Activated CD8-positive, alpha-beta T cell treated with anti-CD3 and anti-CD28 coated beads for 36 hours (primary cell): ENCODE measurements around the gene MCEMP1. TPM values are rescaled to one million over a fixed set of nuclear protein-coding genes. Genes with fewer than 3 reads are reported as not detected.
A peak's percentile ranks its signal among the peaks of the same experiment; 100 is the strongest.

Experiments used
- ATAC-seq: fragments of 200-7000 bp; cut with Tn5 transposase; one replicate; pipeline ENCODE4 v1.10.0; 2021; ENCODE audit warnings: mild to moderate bottlenecking, moderate library complexity
- CTCF ChIA-PET: fragments of 350-600 bp; sonication (Branson Sonifier 250); formaldehyde crosslinking; loops from one replicate; lab custom pipeline; 2021; ENCODE audit warnings: antibody characterized with exemption; lab: Charles Lee
- POLR2A ChIA-PET: fragments of 350-600 bp; sonication (Branson Sonifier 250); formaldehyde crosslinking; loops from one replicate; lab custom pipeline; 2021; ENCODE audit warnings: antibody characterized with exemption; lab: Charles Lee
- DNase-seq: peaks from one replicate; pipeline ENCODE4 v3.0.0-alpha.2; 2020
- H3K27ac Mint-ChIP-seq: one replicate; pipeline ENCODE4 v1.8.0; 2021; ENCODE audit warnings: mild to moderate bottlenecking, mixed read lengths
- H3K27me3 Mint-ChIP-seq: one replicate; pipeline ENCODE4 v1.8.0; 2021; ENCODE audit warnings: mixed read lengths
- H3K36me3 Mint-ChIP-seq: one replicate; pipeline ENCODE4 v1.8.0; 2021; ENCODE audit warnings: low read depth, mixed read lengths
- H3K4me1 Mint-ChIP-seq: one replicate; pipeline ENCODE4 v1.8.0; 2021; ENCODE audit warnings: low read depth, mixed read lengths
- H3K4me3 Mint-ChIP-seq: one replicate; pipeline ENCODE4 v1.8.0; 2021; ENCODE audit warnings: mild to moderate bottlenecking, moderate library complexity, mixed read lengths
- H3K9me3 Mint-ChIP-seq: one replicate; pipeline ENCODE4 v1.8.0; 2021; ENCODE audit warnings: mixed read lengths
- intact Hi-C: fragments of 100-400 bp; cut with micrococcal nuclease; formaldehyde crosslinking; loops from one replicate; pipeline ENCODE4 v1.10.0; 2022
- total RNA-seq, 2 experiments: library from RNA; stranded (reverse); gene quantifications; one replicate each; pipeline ENCODE4 v1.2.3, GENCODE V29; 2021
- TF ChIP-seq, protein P1 (sequence below): fragments of 200-600 bp; IDR thresholded peaks from one replicate; pipeline ENCODE4 v1.8.0; 2022; ENCODE audit warnings: antibody characterized with exemption, mild to moderate bottlenecking

MCEMP1 gene
- total RNA-seq, 2 experiments from 2014 or later = not detected

DNA sequence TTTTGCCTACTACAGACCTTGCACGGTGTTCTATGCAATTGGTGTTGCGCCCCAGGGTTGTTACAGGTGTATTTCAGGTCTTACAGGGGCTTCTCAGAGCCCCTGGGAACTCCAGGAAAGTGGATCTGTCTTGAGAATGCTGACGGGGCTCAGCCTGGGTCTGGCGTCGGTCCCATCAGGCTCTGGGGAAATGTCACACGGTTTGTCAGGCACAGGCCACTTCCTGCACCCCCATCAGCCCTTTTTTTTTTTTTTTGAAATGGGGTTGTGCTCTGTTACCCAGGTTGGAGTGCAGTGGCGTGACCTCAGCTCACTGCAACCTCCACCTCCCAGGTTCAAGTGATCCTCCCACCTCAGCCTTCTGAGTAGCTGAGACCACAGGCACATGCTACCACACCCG is 41.8 kb downstream of the MCEMP1 start:
- TF ChIP-seq, protein P1, sequence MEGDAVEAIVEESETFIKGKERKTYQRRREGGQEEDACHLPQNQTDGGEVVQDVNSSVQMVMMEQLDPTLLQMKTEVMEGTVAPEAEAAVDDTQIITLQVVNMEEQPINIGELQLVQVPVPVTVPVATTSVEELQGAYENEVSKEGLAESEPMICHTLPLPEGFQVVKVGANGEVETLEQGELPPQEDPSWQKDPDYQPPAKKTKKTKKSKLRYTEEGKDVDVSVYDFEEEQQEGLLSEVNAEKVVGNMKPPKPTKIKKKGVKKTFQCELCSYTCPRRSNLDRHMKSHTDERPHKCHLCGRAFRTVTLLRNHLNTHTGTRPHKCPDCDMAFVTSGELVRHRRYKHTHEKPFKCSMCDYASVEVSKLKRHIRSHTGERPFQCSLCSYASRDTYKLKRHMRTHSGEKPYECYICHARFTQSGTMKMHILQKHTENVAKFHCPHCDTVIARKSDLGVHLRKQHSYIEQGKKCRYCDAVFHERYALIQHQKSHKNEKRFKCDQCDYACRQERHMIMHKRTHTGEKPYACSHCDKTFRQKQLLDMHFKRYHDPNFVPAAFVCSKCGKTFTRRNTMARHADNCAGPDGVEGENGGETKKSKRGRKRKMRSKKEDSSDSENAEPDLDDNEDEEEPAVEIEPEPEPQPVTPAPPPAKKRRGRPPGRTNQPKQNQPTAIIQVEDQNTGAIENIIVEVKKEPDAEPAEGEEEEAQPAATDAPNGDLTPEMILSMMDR = no peak
- Mint-ChIP-seq H3K27me3 (no peaks in the 10 kb centered on the region), H3K36me3 (no peaks in the 10 kb centered on the region), H3K9me3 (peaks cover 7% of the 10 kb centered on the region), H3K4me3 (no peak overlapping the region), H3K27ac (peak overlapping the region; percentile 76), H3K4me1 (peaks cover 16% of the 10 kb centered on the region)
- ChIA-PET CTCF (interaction anchor here (0.7 to 1.5 kb wide), 2 partner anchors 38 to 150 kb away, joined by 3 to 6 read pairs; partner anchors contain the start of gene TRAPPC5), POLR2A (interaction anchor here (0.7 kb wide), 1 partner anchor 643 kb away, joined by 3 read pairs; no protein-coding TSS in a partner anchor)
- intact Hi-C loops = no loop called here
- ATAC-seq (peak; percentile 78), DNase-seq (peak; percentile 37)

DNA sequence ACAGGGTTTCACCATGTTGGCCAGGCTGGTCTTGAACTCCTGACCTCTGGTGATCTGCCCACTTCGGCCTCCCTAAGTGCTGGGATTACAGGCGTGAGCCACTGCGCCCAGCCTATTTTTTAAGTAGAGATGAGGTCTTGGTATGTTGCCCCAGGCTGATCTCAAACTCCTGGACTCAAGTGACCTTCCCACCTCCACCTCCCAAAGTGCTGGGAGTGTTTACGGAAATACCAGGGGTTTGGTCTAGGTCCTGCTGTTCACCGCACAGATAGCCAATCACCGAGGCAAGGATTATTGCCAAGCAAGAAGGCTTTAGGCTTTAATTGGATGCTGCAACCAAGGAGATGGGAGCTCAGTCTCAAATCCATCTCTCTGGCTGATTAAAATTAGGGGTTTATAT is 43.5 kb downstream of the MCEMP1 start:
- Mint-ChIP-seq H3K27ac (no peak overlapping the region), H3K27me3 (no peaks in the 10 kb centered on the region), H3K9me3 (peaks cover 7% of the 10 kb centered on the region), H3K4me1 (peaks cover 10% of the 10 kb centered on the region), H3K4me3 (no peak overlapping the region), H3K36me3 (no peaks in the 10 kb centered on the region)
- ChIA-PET CTCF (interaction anchor here (1.1 to 1.5 kb wide), 2 partner anchors 40 to 80 kb away, joined by 3 to 6 read pairs; partner anchors contain the start of gene TRAPPC5), POLR2A (interaction anchor here (0.5 kb wide), 1 partner anchor 11 kb away, joined by 3 read pairs; no protein-coding TSS in a partner anchor)
- DNase-seq = no peak
- TF ChIP-seq, protein P1 = no peak
- intact Hi-C loops = no loop called here
- no peak for ATAC-seq

DNA sequence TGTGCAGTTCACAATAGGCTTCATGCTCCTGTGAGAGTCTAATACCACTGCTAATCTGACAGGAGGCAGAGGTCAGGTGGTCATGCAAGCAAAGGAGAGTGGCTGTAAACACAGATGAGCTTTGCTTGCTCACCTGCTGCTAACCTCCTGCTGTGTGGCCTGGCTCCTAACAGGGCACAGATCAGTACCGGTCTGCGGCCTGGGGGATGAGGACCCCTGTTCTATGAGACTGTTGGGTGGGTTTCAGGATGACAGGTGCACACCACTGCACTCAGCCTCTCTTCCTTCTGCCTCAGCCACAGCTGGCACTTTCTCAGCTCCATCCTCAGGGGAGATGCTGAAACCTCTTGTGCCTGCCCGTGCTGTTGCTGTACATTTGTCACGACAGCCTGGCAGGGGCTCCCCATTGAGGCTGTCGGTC is 45.4 kb downstream of the MCEMP1 start:
- DNase-seq = no peak
- CTCF ChIA-PET = no interaction called here

DNA sequence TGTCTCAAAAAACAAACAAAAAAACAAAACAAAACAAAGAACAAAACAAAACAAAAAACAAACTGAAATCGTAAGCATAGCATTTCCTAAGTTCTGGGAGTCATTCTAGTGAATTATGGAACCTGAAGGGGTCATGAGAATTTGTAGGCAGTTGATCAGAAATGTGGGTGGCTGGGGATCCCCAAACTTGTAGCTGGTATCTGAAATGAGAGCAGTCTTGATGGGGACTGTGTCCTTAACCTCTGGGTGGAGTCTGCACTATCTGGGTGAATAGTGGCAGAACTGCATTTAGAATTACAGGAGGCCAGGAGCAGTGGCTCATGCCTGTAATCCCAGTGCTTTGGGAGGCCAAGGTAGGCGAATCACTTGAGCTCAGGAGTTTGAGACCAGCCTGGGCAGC is 48.9 kb downstream of the MCEMP1 start:
- Mint-ChIP-seq H3K4me3 (no peak overlapping the region), H3K9me3 (no peaks in the 10 kb centered on the region), H3K27ac (no peak overlapping the region), H3K36me3 (no peaks in the 10 kb centered on the region), H3K27me3 (peaks cover 33% of the 10 kb centered on the region), H3K4me1 (peaks cover 8% of the 10 kb centered on the region)
- no peak for ATAC-seq
- intact Hi-C loops = no loop called here
- ChIA-PET CTCF (interaction anchor here (0.6 to 1.3 kb wide), 3 partner anchors 13 to 77 kb away, joined by 3 read pairs; no protein-coding TSS in a partner anchor), POLR2A (no interaction called here)
- no peak for DNase-seq
- TF ChIP-seq, protein P1 = no peak

More for the DNA sequence above, 45.4 kb downstream of the MCEMP1 start:
- H3K27me3 Mint-ChIP-seq = peaks cover 4% of the 10 kb centered on the region
- H3K9me3 Mint-ChIP-seq = no peaks in the 10 kb centered on the region
- TF ChIP-seq, protein P1 = no peak
- ATAC-seq = no peak
- no peak overlapping the region for H3K27ac Mint-ChIP-seq
- peaks cover 7% of the 10 kb centered on the region for H3K4me1 Mint-ChIP-seq
- no peak overlapping the region for H3K4me3 Mint-ChIP-seq
- no peaks in the 10 kb centered on the region for H3K36me3 Mint-ChIP-seq
- intact Hi-C loops = no loop called here
- POLR2A ChIA-PET = interaction anchor here (1.0 kb wide), 1 partner anchor 8 kb away, joined by 4 read pairs; no protein-coding TSS in a partner anchor

DNA sequence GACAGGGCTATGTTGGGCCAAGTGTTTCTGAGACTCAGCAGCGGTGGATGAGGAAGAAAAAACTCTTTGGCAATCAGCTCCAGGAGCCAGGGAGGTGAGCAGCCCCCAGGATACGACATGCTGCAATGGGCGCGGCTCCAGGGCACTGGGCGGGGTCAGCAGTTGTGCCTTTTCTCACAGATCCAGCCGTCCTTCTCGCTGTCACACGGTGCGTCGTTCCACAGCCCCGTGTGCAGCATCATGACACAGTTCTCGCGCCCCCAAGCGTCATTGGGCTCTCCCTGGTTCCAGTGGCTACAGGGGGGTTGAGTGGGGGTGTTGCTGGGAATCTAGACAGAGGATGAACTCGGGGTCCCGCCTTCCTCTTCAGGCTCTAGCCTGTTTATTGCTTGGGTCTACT is 52.3 kb downstream of the MCEMP1 start:
- no peak for DNase-seq
- no peak for ATAC-seq
- intact Hi-C loops = no loop called here
- H3K9me3 Mint-ChIP-seq = no peaks in the 10 kb centered on the region
- no peaks in the 10 kb centered on the region for H3K36me3 Mint-ChIP-seq
- peaks cover 8% of the 10 kb centered on the region for H3K4me1 Mint-ChIP-seq
- ChIA-PET POLR2A (no interaction called here), CTCF (no interaction called here)
- TF ChIP-seq, protein P1 = no peak
- H3K27me3 Mint-ChIP-seq = peaks cover 38% of the 10 kb centered on the region
- H3K27ac Mint-ChIP-seq = no peak overlapping the region
- H3K4me3 Mint-ChIP-seq = no peak overlapping the region

Other genes with a start within 250 kb of the MCEMP1 start
- gene PEX11G, start 188.1 kb upstream of the MCEMP1 start, total RNA-seq = 1 to 10 TPM; 1.4 to 1.5 TPM
- gene ZNF358, start 161.0 kb upstream of the MCEMP1 start, total RNA-seq = 1 to 10 TPM; 4.8 to 6.5 TPM
- 1 to 10 TPM; 7.9 to 9.2 TPM for gene MCOLN1, start 154.5 kb upstream of the MCEMP1 start, total RNA-seq
- gene PNPLA6, start 141.4 kb upstream of the MCEMP1 start, total RNA-seq = 10 to 100 TPM; 79.2 to 90.3 TPM
- gene CAMSAP3, start 81.2 kb upstream of the MCEMP1 start, total RNA-seq = under 1 TPM; 0.25 to 0.63 TPM
- 10 to 100 TPM; 50.7 to 54.1 TPM for gene XAB2, start 47.5 kb upstream of the MCEMP1 start, total RNA-seq
- gene PET100, start 47.3 kb upstream of the MCEMP1 start, total RNA-seq = 10 to 100 TPM; 71.8 to 83.3 TPM
- 1 to 10 TPM; 4.0 to 4.8 TPM for gene PCP2, start 43.4 kb upstream of the MCEMP1 start, total RNA-seq
- 10 to 100 TPM; 96.4 to 99.2 TPM for gene STXBP2, start 40.0 kb upstream of the MCEMP1 start, total RNA-seq
- gene RETN, start 8.0 kb upstream of the MCEMP1 start, total RNA-seq = not detected
- 10 to 100 TPM; 85.0 to 85.9 TPM for gene TRAPPC5, start 3.7 kb downstream of the MCEMP1 start, total RNA-seq
- gene FCER2, start 25.0 kb downstream of the MCEMP1 start, total RNA-seq = 1 to 10 TPM; 3.0 to 3.7 TPM
- gene CLEC4G, start 55.0 kb downstream of the MCEMP1 start, total RNA-seq = not detected
- gene CD209, start 70.4 kb downstream of the MCEMP1 start, total RNA-seq = not detected
- gene CLEC4M, start 86.2 kb downstream of the MCEMP1 start, total RNA-seq = not detected
- 1 to 10 TPM; 3.4 to 3.9 TPM for gene EVI5L, start 153.1 kb downstream of the MCEMP1 start, total RNA-seq
- gene PRR36, start 197.3 kb downstream of the MCEMP1 start, total RNA-seq = under 1 TPM in 1 of 2 experiments, not detected in 1; 0.20 TPM
- gene LRRC8E, start 211.4 kb downstream of the MCEMP1 start, total RNA-seq = not detected
- gene MAP2K7, start 226.8 kb downstream of the MCEMP1 start, total RNA-seq = 10 to 100 TPM; 36.8 to 37.0 TPM
- 1 to 10 TPM; 5.1 to 5.9 TPM for gene TGFBR3L, start 237.7 kb downstream of the MCEMP1 start, total RNA-seq
- 10 to 100 TPM; 16.0 to 18.2 TPM for gene SNAPC2, start 243.2 kb downstream of the MCEMP1 start, total RNA-seq
- gene CTXN1, start 249.0 kb downstream of the MCEMP1 start, total RNA-seq = under 1 TPM; 0.74 to 0.87 TPM